ENCODE measurements around the gene MYO9B. TPM values are rescaled to one million over a fixed set of nuclear protein-coding genes. Genes with fewer than 3 reads are reported as not detected.

The MYO9B gene
- total RNA-seq, 1 experiment from 2014 or later: 58.6 TPM

- H3K27ac ChIP-seq (ENCODE audit: insufficient read length, low read depth, low read length): no peak overlapping the region
- peaks cover 7% of the 10 kb centered on the region for H3K79me2 ChIP-seq (ENCODE audit: insufficient read depth, low read length)
- H3K23me2 ChIP-seq (ENCODE audit: insufficient read length, low read depth, low read length, poor library complexity, severe bottlenecking): peaks cover 6% of the 10 kb centered on the region
- H2BK5ac ChIP-seq (ENCODE audit: insufficient read length, low read length): no peak overlapping the region
- H2BK20ac ChIP-seq (ENCODE audit: low read depth, low read length, poor library complexity, severe bottlenecking): no peak overlapping the region
- H2AK5ac ChIP-seq (ENCODE audit: insufficient read length, low read length): no peak overlapping the region
- peaks cover 3% of the 10 kb centered on the region for H3K79me1 ChIP-seq (ENCODE audit: insufficient read depth, low read depth, low read length, poor library complexity, severe bottlenecking)
- H2BK12ac ChIP-seq (ENCODE audit: insufficient read length, low read depth, low read length): no peak overlapping the region
- no peak overlapping the region for H3T11ph ChIP-seq (ENCODE audit: low read length)
- no peak overlapping the region for H3K4ac ChIP-seq (ENCODE audit: low read depth, low read length)
- H4K8ac ChIP-seq (replicated peaks; ENCODE audit: insufficient read length, low read depth, low read length): no peak overlapping the region
- H3K36me3 Mint-ChIP-seq (ENCODE audit: insufficient read depth in 1 of 3, low read depth in 3 of 3): peaks cover 19 to 54% (median 38%) of the 10 kb centered on the region in 3 experiments; a peak in 6 of 7 replicates
- no peak overlapping the region for H3K4me3 Mint-ChIP-seq
- H4K91ac ChIP-seq (ENCODE audit: insufficient read length, low read depth, low read length): no peak overlapping the region
- no peak overlapping the region for H2BK120ac ChIP-seq (ENCODE audit: low read depth, low read length, poor library complexity, severe bottlenecking)
- H3K56ac ChIP-seq (ENCODE audit: insufficient read length, low read depth, low read length): no peak overlapping the region
- H3K18ac ChIP-seq (ENCODE audit: insufficient read length, low read depth, low read length): no peak overlapping the region
- H3K9ac ChIP-seq (ENCODE audit: extremely low read depth, insufficient read length, low read length): no peak overlapping the region
- no CpG with 5 or more reads among the region's 25 CpGs for WGBS (ENCODE audit: extremely low coverage, insufficient read length, low lambda C conversion rate)
- H3K9me3 Mint-ChIP-seq: no peaks in the 10 kb centered on the region
- no peaks in the 10 kb centered on the region for H3K9me3 ChIP-seq (ENCODE audit: control insufficient read depth, low read depth, low read length)
- no peaks in the 10 kb centered on the region for H3K27me3 Mint-ChIP-seq (ENCODE audit: low read depth)
- peak overlapping the region in 1 of 3 experiments; percentile 76; a peak in 1 of 7 replicates for H3K27ac Mint-ChIP-seq
- H4K5ac ChIP-seq (ENCODE audit: insufficient read length, low read depth, low read length): no peak overlapping the region
- no peak overlapping the region for H3K4me2 ChIP-seq (ENCODE audit: insufficient read depth, insufficient read length, low read length)
- no peak for DNase-seq
- H3K14ac ChIP-seq (ENCODE audit: insufficient read depth, low read length): no peak overlapping the region
- H2BK15ac ChIP-seq (ENCODE audit: low read depth, low read length): no peak overlapping the region
- no peak overlapping the region for H2AFZ ChIP-seq (ENCODE audit: low read length)
- H3K27me3 ChIP-seq (ENCODE audit: insufficient read depth, low read length): no peaks in the 10 kb centered on the region
- TF ChIP-seq, protein P1, sequence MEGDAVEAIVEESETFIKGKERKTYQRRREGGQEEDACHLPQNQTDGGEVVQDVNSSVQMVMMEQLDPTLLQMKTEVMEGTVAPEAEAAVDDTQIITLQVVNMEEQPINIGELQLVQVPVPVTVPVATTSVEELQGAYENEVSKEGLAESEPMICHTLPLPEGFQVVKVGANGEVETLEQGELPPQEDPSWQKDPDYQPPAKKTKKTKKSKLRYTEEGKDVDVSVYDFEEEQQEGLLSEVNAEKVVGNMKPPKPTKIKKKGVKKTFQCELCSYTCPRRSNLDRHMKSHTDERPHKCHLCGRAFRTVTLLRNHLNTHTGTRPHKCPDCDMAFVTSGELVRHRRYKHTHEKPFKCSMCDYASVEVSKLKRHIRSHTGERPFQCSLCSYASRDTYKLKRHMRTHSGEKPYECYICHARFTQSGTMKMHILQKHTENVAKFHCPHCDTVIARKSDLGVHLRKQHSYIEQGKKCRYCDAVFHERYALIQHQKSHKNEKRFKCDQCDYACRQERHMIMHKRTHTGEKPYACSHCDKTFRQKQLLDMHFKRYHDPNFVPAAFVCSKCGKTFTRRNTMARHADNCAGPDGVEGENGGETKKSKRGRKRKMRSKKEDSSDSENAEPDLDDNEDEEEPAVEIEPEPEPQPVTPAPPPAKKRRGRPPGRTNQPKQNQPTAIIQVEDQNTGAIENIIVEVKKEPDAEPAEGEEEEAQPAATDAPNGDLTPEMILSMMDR (conservative IDR thresholded peaks at IDR 0.05): no peak
- no peak overlapping the region for H3K23ac ChIP-seq (ENCODE audit: insufficient read length, low read depth, low read length)
- peaks cover 24 to 36% of the 10 kb centered on the region in 2 experiments for H3K4me1 Mint-ChIP-seq
- no peaks in the 10 kb centered on the region; the same call in 1 of the 2 replicates for H3K4me1 ChIP-seq (ENCODE audit: insufficient read depth, low read length)
- H4K20me1 ChIP-seq (ENCODE audit: control insufficient read depth, insufficient read depth, insufficient read length): no peaks in the 10 kb centered on the region
Observed at GRCh38 chr19:17232258-17232657, 156.7 kb downstream of the MYO9B start.
